Measurements from ENCODE around the gene JAG2.

JAG2 gene

GRCh38 chr14:105168496-105168978 lies at the start of gene JAG2:
TSS of gene JAG2 (minus strand) at chr14:105168776. CDS start at chr14:105168420, 356 bp downstream.
- DNase-seq, result peak in 1 of 2 experiments; percentile 27

GRCh38 chr14:105217774-105218173 lies 49.2 kb upstream of the JAG2 start:
- no peak for DNase-seq

GRCh38 chr14:105216490-105217247 lies 48.1 kb upstream of the JAG2 start:
- DNase-seq, result no peak

GRCh38 chr14:105215602-105216001 lies 47.0 kb upstream of the JAG2 start:
- no peak for DNase-seq

GRCh38 chr14:105214324-105214915 lies 45.8 kb upstream of the JAG2 start:
- DNase-seq, result no peak

GRCh38 chr14:105213361-105213760 lies 44.8 kb upstream of the JAG2 start:
- no peak for DNase-seq

- no peak for DNase-seq
These were observed 44.1 kb upstream of the JAG2 start for GRCh38 chr14:105212541-105213300.

GRCh38 chr14:105211758-105212089 lies 43.1 kb upstream of the JAG2 start:
- DNase-seq, result no peak

- no peak for DNase-seq
These were observed 42.6 kb upstream of the JAG2 start for GRCh38 chr14:105211086-105211757.

GRCh38 chr14:105210266-105211025 lies 41.9 kb upstream of the JAG2 start:
- no peak for DNase-seq

- DNase-seq, result no peak
These were observed 41.1 kb upstream of the JAG2 start for GRCh38 chr14:105209646-105210045.

GRCh38 chr14:105209091-105209490 lies 40.5 kb upstream of the JAG2 start:
- DNase-seq, result no peak

GRCh38 chr14:105208738-105209075 lies 40.1 kb upstream of the JAG2 start:
- DNase-seq, result no peak

- DNase-seq, result no peak
These were observed 39.6 kb upstream of the JAG2 start for GRCh38 chr14:105207996-105208737.

GRCh38 chr14:105207460-105207901 lies 38.9 kb upstream of the JAG2 start:
- DNase-seq, result no peak

GRCh38 chr14:105206873-105207272 lies 38.3 kb upstream of the JAG2 start:
- DNase-seq, result no peak

GRCh38 chr14:105205673-105206208 lies 37.2 kb upstream of the JAG2 start:
- peak in 1 of 2 experiments; percentile 19 for DNase-seq

GRCh38 chr14:105204931-105205672 lies 36.5 kb upstream of the JAG2 start:
- DNase-seq, result no peak

- DNase-seq, result no peak
These were observed 35.8 kb upstream of the JAG2 start for GRCh38 chr14:105204206-105204930.

- no peak for DNase-seq
These were observed 35.1 kb upstream of the JAG2 start for GRCh38 chr14:105203701-105204100.

All from SW 1271 (cell line).